ENCODE results near the gene CALM1.

DNA sequence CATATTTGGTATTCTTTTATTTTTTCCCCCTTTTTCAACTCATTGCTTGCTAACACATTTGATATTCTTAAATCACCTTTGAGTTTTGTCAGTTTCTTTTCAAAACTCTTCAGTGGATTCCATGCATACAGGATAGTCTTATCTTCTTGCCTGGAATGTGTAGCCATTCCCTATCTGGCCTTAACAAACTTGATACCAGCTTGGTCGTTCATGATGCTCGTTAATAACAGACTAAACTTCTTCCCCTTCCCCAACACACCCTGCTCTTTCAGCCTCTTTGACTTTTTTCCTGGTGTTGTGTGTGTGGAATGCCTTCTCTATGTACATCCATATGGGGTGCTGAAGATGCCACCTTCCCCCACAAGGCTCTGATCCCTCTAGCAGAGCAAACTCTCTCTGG lies 17.7 kb upstream of the CALM1 start:
- TF ChIP-seq, protein P1, sequence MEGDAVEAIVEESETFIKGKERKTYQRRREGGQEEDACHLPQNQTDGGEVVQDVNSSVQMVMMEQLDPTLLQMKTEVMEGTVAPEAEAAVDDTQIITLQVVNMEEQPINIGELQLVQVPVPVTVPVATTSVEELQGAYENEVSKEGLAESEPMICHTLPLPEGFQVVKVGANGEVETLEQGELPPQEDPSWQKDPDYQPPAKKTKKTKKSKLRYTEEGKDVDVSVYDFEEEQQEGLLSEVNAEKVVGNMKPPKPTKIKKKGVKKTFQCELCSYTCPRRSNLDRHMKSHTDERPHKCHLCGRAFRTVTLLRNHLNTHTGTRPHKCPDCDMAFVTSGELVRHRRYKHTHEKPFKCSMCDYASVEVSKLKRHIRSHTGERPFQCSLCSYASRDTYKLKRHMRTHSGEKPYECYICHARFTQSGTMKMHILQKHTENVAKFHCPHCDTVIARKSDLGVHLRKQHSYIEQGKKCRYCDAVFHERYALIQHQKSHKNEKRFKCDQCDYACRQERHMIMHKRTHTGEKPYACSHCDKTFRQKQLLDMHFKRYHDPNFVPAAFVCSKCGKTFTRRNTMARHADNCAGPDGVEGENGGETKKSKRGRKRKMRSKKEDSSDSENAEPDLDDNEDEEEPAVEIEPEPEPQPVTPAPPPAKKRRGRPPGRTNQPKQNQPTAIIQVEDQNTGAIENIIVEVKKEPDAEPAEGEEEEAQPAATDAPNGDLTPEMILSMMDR (conservative IDR thresholded peaks at IDR 0.05), result no peak
- TF ChIP-seq ZFX (IDR thresholded peaks at IDR 0.05), result no peak
